Measurements from ENCODE around the gene CIZ1.

Gene CIZ1

DNA sequence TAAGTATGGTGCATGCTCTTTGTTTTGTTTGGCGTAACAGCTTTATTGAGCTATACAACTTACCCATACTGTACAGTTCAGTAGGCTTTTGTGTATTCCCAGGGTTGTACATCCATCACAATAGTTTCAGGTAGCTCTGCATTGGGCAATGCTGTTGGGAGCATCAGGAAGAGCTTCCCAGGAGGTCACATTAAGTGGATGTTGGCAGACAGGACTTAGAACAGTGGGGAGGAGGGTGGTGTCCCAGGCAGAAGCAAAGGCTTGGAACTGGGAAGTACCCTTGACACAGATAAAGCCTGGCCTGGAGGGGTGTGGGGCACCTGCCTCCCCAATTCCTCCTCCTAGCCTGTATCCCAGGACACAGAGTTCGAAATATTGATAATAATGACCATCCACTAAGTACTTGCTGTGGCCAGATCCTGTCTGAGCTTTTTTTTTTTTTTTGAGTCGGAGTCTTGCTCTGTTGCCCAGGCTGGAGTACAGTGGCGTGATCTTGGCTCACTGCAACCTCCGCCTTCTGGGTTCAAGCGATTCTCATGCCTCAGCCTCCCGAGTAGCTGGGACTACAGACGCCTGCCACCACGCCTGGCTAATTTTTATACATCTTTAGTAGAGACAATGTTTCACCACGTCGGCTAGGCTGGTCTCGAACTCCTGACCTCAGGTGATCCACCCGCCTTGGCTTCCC, 30.0 kb downstream of the CIZ1 start:
- H3K36me3 ChIP-seq (ENCODE audit: insufficient read depth, low read length) = peaks cover 26% of the 10 kb centered on the region; the same call in 1 of the 2 replicates
- H3K9me2 ChIP-seq (replicated peaks; ENCODE audit: low read depth, low read length) = no peaks in the 10 kb centered on the region
- H3K9me3 ChIP-seq (ENCODE audit: insufficient read depth, low read depth, low read length) = no peaks in the 10 kb centered on the region
- H3K4me3 ChIP-seq (ENCODE audit: low read length, poor library complexity, severe bottlenecking) = peak overlapping the region; percentile 97
- no peaks in the 10 kb centered on the region for H3F3A ChIP-seq (ENCODE audit: low read depth)
- H3K4me2 ChIP-seq (ENCODE audit: low read depth, low read length, poor library complexity, severe bottlenecking) = peak overlapping the region; percentile 90
- TF ChIP-seq, protein P1, sequence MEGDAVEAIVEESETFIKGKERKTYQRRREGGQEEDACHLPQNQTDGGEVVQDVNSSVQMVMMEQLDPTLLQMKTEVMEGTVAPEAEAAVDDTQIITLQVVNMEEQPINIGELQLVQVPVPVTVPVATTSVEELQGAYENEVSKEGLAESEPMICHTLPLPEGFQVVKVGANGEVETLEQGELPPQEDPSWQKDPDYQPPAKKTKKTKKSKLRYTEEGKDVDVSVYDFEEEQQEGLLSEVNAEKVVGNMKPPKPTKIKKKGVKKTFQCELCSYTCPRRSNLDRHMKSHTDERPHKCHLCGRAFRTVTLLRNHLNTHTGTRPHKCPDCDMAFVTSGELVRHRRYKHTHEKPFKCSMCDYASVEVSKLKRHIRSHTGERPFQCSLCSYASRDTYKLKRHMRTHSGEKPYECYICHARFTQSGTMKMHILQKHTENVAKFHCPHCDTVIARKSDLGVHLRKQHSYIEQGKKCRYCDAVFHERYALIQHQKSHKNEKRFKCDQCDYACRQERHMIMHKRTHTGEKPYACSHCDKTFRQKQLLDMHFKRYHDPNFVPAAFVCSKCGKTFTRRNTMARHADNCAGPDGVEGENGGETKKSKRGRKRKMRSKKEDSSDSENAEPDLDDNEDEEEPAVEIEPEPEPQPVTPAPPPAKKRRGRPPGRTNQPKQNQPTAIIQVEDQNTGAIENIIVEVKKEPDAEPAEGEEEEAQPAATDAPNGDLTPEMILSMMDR (conservative IDR thresholded peaks at IDR 0.05; ENCODE audit: low read length) = no peak
- TF ChIP-seq EZH2phosphoT487 (IDR thresholded peaks at IDR 0.05; ENCODE audit: borderline replicate concordance) = no peak
- H2AFZ ChIP-seq (ENCODE audit: low read length) = no peak overlapping the region
- H3K9ac ChIP-seq (ENCODE audit: low read depth, low read length, poor library complexity, severe bottlenecking) = peak overlapping the region; percentile 94
- H4K20me1 ChIP-seq (ENCODE audit: insufficient read depth, low read length, poor library complexity, severe bottlenecking) = peaks cover 9% of the 10 kb centered on the region
- peaks cover 30% of the 10 kb centered on the region for H3K79me2 ChIP-seq (ENCODE audit: insufficient read depth, low read length)
- H3K27me3 ChIP-seq (ENCODE audit: insufficient read depth, low read length, poor library complexity, severe bottlenecking) = no peaks in the 10 kb centered on the region
- H3K4me1 ChIP-seq (ENCODE audit: insufficient read depth, low read length, poor library complexity, severe bottlenecking) = peaks cover 21% of the 10 kb centered on the region

DNA sequence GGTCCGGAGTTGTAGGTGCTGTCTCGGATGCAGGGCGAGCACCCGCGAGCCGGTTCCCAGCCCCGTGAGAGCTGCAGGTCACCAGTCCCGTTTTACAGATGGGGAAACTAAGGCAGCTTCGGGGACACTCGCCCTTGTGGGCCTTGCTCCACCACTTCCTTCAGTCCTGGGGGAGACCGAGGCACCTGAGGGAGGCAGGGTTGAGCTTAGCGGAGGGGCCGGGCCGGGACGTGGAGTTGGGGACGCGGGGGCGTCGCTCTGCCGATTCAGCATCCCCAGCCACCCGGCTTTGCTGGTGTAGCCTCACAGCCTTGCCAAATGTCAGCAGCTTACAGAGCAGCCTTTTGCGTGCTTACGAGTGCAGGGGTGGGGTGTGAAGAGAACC, 30.8 kb downstream of the CIZ1 start:
- Histone ChIP-seq H3K36me3 (ENCODE audit: insufficient read depth, low read length) (peaks cover 24% of the 10 kb centered on the region; the same call in 1 of the 2 replicates), H3F3A (ENCODE audit: low read depth) (no peaks in the 10 kb centered on the region), H3K9ac (ENCODE audit: low read depth, low read length, poor library complexity, severe bottlenecking) (peak overlapping the region; percentile 94), H2AFZ (ENCODE audit: low read length) (peak overlapping the region; percentile 83), H3K79me2 (ENCODE audit: insufficient read depth, low read length) (peaks cover 30% of the 10 kb centered on the region), H4K20me1 (ENCODE audit: insufficient read depth, low read length, poor library complexity, severe bottlenecking) (peaks cover 9% of the 10 kb centered on the region), H3K9me3 (ENCODE audit: insufficient read depth, low read depth, low read length) (no peaks in the 10 kb centered on the region), H3K4me2 (ENCODE audit: low read depth, low read length, poor library complexity, severe bottlenecking) (peak overlapping the region; percentile 90), H3K27me3 (ENCODE audit: insufficient read depth, low read length, poor library complexity, severe bottlenecking) (no peaks in the 10 kb centered on the region), H3K4me3 (ENCODE audit: low read length, poor library complexity, severe bottlenecking) (peak overlapping the region; percentile 97), H3K9me2 (replicated peaks; ENCODE audit: low read depth, low read length) (no peaks in the 10 kb centered on the region), H3K4me1 (ENCODE audit: insufficient read depth, low read length, poor library complexity, severe bottlenecking) (peaks cover 21% of the 10 kb centered on the region)
- no peak for TF ChIP-seq EZH2phosphoT487 (IDR thresholded peaks at IDR 0.05; ENCODE audit: borderline replicate concordance)
- TF ChIP-seq, protein P1 (conservative IDR thresholded peaks at IDR 0.05; ENCODE audit: low read length) = no peak

- peak within 1 kb of the TSS; percentile 97 for H3K4me3 ChIP-seq (ENCODE audit: low read length, poor library complexity, severe bottlenecking)
- H3K27me3 ChIP-seq (ENCODE audit: insufficient read depth, low read length, poor library complexity, severe bottlenecking) = no peaks in the 10 kb centered on the region
- no peaks in the 10 kb centered on the region for H3K9me2 ChIP-seq (replicated peaks; ENCODE audit: low read depth, low read length)
- H2AFZ ChIP-seq (ENCODE audit: low read length) = peak within 1 kb of the TSS; percentile 85
- TF ChIP-seq, protein P1 (conservative IDR thresholded peaks at IDR 0.05; ENCODE audit: low read length) = no peak
- TF ChIP-seq EZH2phosphoT487 (IDR thresholded peaks at IDR 0.05; ENCODE audit: borderline replicate concordance) = no peak
- no peaks in the 10 kb centered on the region for H3K9me3 ChIP-seq (ENCODE audit: insufficient read depth, low read depth, low read length)
- H3K9ac ChIP-seq (ENCODE audit: low read depth, low read length, poor library complexity, severe bottlenecking) = peak within 1 kb of the TSS; percentile 94
- H3F3A ChIP-seq (ENCODE audit: low read depth) = no peaks in the 10 kb centered on the region
- H3K4me2 ChIP-seq (ENCODE audit: low read depth, low read length, poor library complexity, severe bottlenecking) = peak within 1 kb of the TSS; percentile 90
- H4K20me1 ChIP-seq (ENCODE audit: insufficient read depth, low read length, poor library complexity, severe bottlenecking) = peaks cover 9% of the 10 kb centered on the region
- H3K36me3 ChIP-seq (ENCODE audit: insufficient read depth, low read length) = peaks cover 24% of the 10 kb centered on the region; the same call in 1 of the 2 replicates
- peaks cover 21% of the 10 kb centered on the region for H3K4me1 ChIP-seq (ENCODE audit: insufficient read depth, low read length, poor library complexity, severe bottlenecking)
- H3K79me2 ChIP-seq (ENCODE audit: insufficient read depth, low read length) = peaks cover 30% of the 10 kb centered on the region
Measured at GRCh38 chr9:128159784-128160602, 31.4 kb downstream of the CIZ1 start, which contains the start of gene BBLN. Gene BBLN (plus strand): TSS chr9:128160265. CDS start chr9:128160408, 143 bp downstream.
